GM23248 (cell line): ENCODE data around the gene GUCY1B1.

ENCODE experiments used
- EZH2 ChIP-seq: fragments of 200-600 bp; sonication (generic); IDR thresholded peaks from 2 replicates; pipeline ENCODE4 v1.6.1; 2018; ENCODE audit warnings: antibody characterized with exemption, mild to moderate bottlenecking; ENCODE audit not compliant: insufficient read depth, poor library complexity, severe bottlenecking
- EZH2phosphoT487 ChIP-seq: fragments of 200-600 bp; sonication (generic); IDR thresholded peaks from 2 replicates; pipeline ENCODE4 v1.6.1; 2018; ENCODE audit warnings: antibody characterized with exemption, moderate library complexity, mild to moderate bottlenecking, low read depth; ENCODE audit not compliant: insufficient read depth

DNA sequence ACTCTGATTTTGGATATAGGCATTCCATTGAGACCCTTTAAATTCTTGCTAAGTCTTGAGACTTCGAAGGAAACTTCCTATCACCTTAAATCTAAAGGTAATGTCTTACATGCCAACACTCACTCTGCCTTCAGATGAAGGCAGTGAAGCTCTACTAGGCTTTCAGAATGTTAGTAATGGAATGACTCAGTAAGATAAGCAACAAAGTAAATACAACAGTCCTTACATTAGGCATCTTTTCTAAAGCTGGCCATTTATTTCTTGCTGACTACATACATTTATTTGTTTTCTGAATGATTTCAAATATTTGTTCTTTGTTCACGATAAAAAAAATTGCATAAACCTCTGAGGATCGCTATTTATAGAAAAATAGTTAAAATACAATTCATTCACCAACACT is 63.8 kb downstream of the GUCY1B1 start:
- TF ChIP-seq EZH2 (no peak), EZH2phosphoT487 (no peak)
